Measurements from ENCODE around the gene SPEG.

Gene SPEG

DNA sequence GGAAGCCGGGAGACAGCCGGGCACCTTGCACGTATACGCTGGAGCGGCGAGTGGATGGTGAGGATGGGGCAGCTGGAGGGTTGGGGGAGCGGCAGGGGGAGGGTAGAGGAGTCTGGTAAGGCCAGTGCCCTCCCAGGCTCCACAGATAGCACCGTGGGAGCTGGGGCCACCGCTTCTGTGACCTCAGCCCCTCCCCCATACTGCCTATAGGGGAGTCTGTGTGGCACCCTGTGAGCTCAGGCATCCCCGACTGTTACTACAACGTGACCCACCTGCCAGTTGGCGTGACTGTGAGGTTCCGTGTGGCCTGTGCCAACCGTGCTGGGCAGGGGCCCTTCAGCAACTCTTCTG lies 54.2 kb downstream of the SPEG start:
- TF ChIP-seq GATA2 (IDR thresholded peaks at IDR 0.05; ENCODE audit: low read depth, low read length): no peak
- no peak for TF ChIP-seq GATA3 (IDR thresholded peaks at IDR 0.05; ENCODE audit: low read depth, low read length)

DNA sequence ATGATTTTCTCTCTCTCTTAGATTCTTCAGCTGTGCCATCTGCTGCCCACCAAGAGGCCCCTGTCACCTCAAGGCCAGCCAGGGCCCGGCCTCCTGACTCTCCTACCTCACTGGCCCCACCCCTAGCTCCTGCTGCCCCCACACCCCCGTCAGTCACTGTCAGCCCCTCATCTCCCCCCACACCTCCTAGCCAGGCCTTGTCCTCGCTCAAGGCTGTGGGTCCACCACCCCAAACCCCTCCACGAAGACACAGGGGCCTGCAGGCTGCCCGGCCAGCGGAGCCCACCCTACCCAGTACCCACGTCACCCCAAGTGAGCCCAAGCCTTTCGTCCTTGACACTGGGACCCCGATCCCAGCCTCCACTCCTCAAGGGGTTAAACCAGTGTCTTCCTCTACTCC lies 54.7 kb downstream of the SPEG start:
- TF ChIP-seq GATA2 (IDR thresholded peaks at IDR 0.05; ENCODE audit: low read depth, low read length): no peak
- TF ChIP-seq GATA3 (IDR thresholded peaks at IDR 0.05; ENCODE audit: low read depth, low read length): no peak

GRCh38 chr2:219490186-219490585 lies 55.5 kb downstream of the SPEG start:
- no peak for TF ChIP-seq GATA3 (IDR thresholded peaks at IDR 0.05; ENCODE audit: low read depth, low read length)
- TF ChIP-seq GATA2 (IDR thresholded peaks at IDR 0.05; ENCODE audit: low read depth, low read length): no peak

DNA sequence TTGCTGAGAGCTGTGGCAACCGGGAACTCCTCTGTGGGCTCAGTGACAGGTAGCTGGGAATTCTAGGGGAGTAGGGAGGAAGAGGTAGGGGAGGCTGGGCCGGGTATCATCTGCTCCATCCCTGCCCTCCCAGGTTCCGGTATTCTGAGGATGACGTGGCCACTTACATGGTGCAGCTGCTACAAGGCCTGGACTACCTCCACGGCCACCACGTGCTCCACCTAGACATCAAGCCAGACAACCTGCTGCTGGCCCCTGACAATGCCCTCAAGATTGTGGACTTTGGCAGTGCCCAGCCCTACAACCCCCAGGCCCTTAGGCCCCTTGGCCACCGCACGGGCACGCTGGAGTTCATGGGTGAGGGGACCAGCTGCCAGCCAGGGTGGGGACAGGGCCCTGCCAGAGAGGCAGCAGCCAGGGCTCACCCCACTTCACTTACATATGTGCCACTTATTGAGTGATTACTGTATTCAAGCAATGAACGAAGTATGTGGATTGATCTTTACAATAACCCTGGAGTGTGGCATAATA lies 56.0 kb downstream of the SPEG start:
- TF ChIP-seq GATA2 (IDR thresholded peaks at IDR 0.05; ENCODE audit: low read depth, low read length): no peak
- no peak for TF ChIP-seq GATA3 (IDR thresholded peaks at IDR 0.05; ENCODE audit: low read depth, low read length)

GRCh38 chr2:219491278-219491963 lies 56.8 kb downstream of the SPEG start:
- TF ChIP-seq GATA2 (IDR thresholded peaks at IDR 0.05; ENCODE audit: low read depth, low read length): no peak
- no peak for TF ChIP-seq GATA3 (IDR thresholded peaks at IDR 0.05; ENCODE audit: low read depth, low read length)

- TF ChIP-seq GATA2 (IDR thresholded peaks at IDR 0.05; ENCODE audit: low read depth, low read length) (no peak), GATA3 (IDR thresholded peaks at IDR 0.05; ENCODE audit: low read depth, low read length) (no peak)
Measured at GRCh38 chr2:219492575-219492974, 57.9 kb downstream of the SPEG start.

- TF ChIP-seq GATA3 (IDR thresholded peaks at IDR 0.05; ENCODE audit: low read depth, low read length): no peak
- TF ChIP-seq GATA2 (IDR thresholded peaks at IDR 0.05; ENCODE audit: low read depth, low read length): no peak
Measured at GRCh38 chr2:219493086-219493485, 58.4 kb downstream of the SPEG start.

- TF ChIP-seq GATA3 (IDR thresholded peaks at IDR 0.05; ENCODE audit: low read depth, low read length) (no peak), GATA2 (IDR thresholded peaks at IDR 0.05; ENCODE audit: low read depth, low read length) (no peak)
Measured at GRCh38 chr2:219494952-219495530, 60.4 kb downstream of the SPEG start.

DNA sequence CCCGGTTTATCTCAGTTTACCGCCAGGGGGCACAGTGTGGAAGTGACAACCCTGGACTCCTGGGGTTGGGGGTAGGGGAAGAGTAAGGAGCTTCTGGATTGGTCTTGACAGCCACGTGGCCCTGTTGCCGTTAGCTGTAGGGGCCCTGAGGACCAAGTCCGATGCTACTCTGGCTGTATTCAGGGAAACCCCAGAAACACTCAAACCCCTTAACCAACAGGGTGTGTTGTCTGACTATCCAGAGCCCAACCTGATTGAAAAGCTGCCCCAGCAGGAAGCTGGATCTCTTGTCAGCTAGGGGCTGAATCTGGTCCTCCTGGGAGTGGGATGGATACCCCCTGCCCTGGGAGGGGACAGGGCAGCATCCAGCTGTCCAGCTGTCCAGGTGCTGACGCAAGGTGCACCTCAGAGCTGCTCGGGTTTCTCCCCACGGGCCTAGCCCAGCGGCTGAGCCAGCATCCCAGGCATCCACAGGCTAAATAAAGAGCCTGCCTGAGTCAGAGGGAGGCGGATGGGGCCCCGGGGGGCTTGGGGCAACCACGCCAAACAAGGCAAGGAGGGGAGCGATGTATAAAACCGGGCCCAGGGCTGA lies 61.0 kb downstream of the SPEG start:
- no peak for TF ChIP-seq GATA3 (IDR thresholded peaks at IDR 0.05; ENCODE audit: low read depth, low read length)
- TF ChIP-seq GATA2 (IDR thresholded peaks at IDR 0.05; ENCODE audit: low read depth, low read length): no peak

DNA sequence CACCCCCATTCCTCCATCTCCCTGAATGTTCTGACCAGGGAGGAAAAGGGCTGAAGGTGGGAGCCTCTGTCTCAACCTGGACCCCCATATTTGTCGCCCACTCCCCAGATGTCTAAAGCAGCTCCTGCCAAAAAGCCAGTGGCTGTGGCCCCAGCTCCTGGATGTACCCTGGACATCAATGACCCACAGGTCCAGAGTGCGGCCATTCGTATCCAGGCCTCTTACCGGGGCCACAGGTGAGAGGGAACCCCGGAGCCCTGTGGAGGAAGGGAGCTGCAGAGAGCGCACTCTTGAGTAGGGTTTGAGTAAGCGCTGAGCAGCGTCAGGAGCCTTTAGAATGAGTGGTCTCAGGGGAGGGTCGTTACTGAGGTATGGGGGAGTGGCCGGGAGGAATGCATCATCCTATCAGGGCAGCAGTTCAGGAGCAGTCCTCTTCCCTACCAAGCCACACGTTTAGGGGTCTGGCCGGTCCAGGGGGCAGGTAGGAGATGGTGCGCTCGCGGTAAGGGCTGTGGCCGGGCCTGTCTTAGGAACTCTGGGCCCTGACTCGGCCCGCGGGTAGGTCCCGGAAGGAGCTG lies 61.7 kb downstream of the SPEG start:
- TF ChIP-seq GATA2 (IDR thresholded peaks at IDR 0.05; ENCODE audit: low read depth, low read length): no peak
- no peak for TF ChIP-seq GATA3 (IDR thresholded peaks at IDR 0.05; ENCODE audit: low read depth, low read length)

- TF ChIP-seq GATA3 (IDR thresholded peaks at IDR 0.05; ENCODE audit: low read depth, low read length): no peak
- TF ChIP-seq GATA2 (IDR thresholded peaks at IDR 0.05; ENCODE audit: low read depth, low read length): no peak
Measured at GRCh38 chr2:219496825-219497494, 62.3 kb downstream of the SPEG start.

DNA sequence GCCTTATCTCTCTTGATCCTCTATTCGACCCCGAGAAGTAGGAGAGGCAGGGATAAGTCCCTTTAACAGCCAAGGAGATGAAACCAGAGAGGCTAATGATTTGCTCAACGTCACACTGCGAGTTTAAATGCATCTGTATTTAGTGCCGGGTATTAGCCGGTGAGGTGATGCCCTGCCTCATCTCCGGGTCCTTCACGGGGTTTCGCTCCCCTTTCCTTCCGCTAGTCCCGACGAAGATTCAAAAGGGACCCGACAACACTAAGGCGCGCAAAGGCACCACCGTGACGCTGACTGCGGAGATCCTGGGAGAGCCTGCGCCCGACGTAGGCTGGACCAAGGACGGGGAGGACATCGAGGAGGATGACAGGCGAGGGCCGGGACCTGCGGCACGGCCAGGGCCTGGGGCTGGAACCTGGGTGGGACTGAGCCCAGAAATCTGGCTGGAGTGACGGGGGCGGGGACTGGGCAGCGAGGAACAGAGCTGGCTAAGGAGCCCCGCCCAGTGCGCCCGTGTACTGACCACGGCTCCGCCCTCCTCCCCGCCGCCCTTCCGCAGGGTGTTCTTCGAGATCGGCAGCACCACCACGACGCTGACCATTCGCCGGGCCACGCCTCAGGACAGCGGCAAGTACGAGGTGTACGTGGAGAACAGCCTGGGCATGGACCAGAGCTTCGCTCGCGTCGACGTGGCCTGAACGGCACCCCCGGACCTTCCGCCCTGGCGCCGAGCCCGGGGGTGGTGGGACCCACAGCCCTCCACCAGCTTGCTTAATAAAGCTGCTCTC lies 63.0 kb downstream of the SPEG start:
- TF ChIP-seq GATA3 (IDR thresholded peaks at IDR 0.05; ENCODE audit: low read depth, low read length) (no peak), GATA2 (IDR thresholded peaks at IDR 0.05; ENCODE audit: low read depth, low read length) (no peak)

DNA sequence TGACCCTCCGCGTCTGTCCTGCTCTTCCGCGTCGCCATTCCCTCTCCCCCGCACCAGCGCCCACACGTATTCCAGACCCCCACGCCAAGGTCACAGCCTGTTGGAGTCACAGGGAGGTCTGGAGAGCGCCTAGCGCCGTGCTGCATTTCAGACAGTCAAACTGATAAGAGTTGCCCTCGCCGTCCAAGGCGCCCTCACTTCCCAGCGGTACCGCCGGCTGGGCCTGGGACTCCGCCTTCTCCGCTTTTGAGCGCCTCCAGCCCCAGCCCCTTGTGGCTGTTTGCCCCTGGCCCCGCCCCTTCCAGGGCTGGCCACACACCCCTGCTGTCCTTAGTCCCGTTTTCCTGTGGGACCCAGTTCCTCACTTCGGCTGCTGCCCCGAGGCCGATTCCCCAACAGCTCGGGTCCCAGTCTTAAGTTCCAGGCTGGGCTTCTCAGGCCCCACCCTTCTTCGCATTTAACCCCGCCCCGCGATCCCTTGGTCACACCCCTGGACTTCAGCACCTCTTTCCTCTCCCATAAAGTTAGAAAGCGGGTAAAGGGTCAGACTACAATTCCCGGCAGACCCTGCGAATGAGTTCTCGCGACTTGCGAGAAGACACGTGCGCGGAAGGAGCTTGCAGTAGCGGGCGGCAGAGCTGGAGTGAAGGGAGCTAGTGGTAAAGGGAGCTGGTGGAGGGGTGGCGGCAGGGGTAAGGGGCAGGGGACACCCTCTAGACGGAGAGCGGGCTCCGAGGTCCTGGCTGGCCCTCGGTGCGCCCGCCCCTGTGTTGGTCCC lies 63.8 kb downstream of the SPEG start, which contains the start of gene GMPPA:
Gene GMPPA, plus strand, starts transcription at position 612 of the 778 bp plus-strand sequence. CDS start 1,085 bp downstream, outside the sequence.
- 0 out of 2 replicates have a peak, but pooled peaks have one; percentile 23 for TF ChIP-seq GATA2 (IDR thresholded peaks at IDR 0.05; ENCODE audit: low read depth, low read length)
- no peak for TF ChIP-seq GATA3 (IDR thresholded peaks at IDR 0.05; ENCODE audit: low read depth, low read length)
